GM11168 (cell line): ENCODE results near the gene MAST3.

ENCODE experiments used
- in situ Hi-C: fragments of 300-500 bp; cut with MboI; formaldehyde crosslinking; loops from one replicate; pipeline ENCODE4 v1.12.0; 2022; ENCODE audit warnings: low sequenced_read_pairs; ENCODE audit not compliant: unreplicated experiment

MAST3 gene

GRCh38 chr19:18097217-18097992 lies at the start of gene MAST3:
MAST3 (plus strand) TSS chr19:18097778; CDS start chr19:18097793, 15 bp downstream.
- in situ Hi-C loops = no loop called here

- in situ Hi-C loops = no loop called here
Observed at GRCh38 chr19:18049385-18049784, 48.2 kb upstream of the MAST3 start.

- in situ Hi-C loops = no loop called here
Observed at GRCh38 chr19:18051887-18052286, 45.7 kb upstream of the MAST3 start.

DNA sequence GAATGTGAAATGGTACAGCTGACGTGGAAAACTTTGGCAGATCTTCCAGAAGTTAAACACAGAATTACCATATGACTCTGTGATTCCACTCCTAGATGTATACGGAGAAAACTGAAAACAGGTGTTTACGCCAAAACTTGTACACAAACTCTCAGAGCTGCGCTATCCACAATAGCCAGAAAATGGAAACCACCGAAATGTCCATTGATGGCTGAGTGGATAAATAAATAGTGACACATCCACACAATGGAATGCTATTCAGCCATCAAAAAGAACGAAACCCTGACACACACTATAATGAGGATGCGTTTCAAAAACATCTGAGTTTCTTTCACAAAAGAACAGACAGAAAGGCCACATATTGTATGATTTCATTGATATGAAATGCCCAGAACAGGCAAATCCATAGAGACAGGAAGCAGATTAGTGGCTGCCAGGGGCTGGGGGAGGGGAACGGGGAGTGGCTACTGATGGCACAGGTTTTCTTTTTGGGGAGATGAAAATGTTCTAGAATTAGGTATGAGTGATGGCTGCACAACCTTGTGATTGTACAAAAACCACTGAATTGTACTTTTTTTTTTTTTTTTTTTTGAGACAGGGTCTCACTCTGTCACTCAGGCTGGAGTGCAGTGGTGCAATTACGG lies 43.9 kb upstream of the MAST3 start:
- in situ Hi-C loops = no loop called here

DNA sequence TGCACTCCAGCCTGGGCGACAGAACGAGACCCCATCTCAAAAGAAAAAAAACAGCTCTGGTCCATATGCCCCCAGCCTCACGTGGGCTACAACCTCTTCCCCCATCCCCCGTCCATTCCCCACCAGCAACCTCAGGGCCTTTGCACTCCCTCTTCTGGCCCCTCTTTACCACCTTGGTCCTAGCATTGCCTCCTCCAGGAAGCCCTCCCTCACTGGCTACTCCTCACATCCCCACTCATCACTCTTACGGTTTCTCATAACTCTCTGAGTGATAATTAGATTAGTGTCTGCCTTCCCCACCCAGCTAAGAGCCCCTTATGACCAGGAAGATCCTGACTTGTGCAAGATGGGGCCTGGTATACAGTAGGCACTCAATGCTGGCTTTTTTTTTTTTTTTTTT lies 41.6 kb upstream of the MAST3 start:
- in situ Hi-C loops = loop anchor here (5.0 kb wide), 1 partner anchor 49 kb away; the partner anchor contains the start of gene ARRDC2

DNA sequence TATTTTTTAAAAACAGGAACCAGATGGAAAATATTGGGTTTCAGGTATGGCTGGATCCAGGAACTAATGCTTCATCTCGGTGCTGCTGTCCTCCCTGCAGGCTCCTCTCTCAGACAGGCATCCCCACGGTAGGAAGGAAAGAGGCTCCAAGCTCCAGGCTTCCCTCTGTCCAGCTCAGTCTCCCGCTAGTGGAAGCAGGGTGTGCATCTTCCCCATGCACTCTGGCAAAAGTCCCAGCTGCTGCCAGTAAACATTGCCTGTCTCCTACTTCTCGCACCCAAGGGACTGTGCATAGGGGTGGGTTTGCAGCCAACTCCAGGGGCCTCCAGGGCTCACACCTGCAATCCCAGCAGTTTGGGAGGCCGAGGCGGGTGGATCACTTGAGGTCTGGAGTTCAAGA lies 40.0 kb upstream of the MAST3 start:
- in situ Hi-C loops = loop anchor here (5.0 kb wide), 1 partner anchor 50 kb away; the partner anchor contains the start of gene ARRDC2

DNA sequence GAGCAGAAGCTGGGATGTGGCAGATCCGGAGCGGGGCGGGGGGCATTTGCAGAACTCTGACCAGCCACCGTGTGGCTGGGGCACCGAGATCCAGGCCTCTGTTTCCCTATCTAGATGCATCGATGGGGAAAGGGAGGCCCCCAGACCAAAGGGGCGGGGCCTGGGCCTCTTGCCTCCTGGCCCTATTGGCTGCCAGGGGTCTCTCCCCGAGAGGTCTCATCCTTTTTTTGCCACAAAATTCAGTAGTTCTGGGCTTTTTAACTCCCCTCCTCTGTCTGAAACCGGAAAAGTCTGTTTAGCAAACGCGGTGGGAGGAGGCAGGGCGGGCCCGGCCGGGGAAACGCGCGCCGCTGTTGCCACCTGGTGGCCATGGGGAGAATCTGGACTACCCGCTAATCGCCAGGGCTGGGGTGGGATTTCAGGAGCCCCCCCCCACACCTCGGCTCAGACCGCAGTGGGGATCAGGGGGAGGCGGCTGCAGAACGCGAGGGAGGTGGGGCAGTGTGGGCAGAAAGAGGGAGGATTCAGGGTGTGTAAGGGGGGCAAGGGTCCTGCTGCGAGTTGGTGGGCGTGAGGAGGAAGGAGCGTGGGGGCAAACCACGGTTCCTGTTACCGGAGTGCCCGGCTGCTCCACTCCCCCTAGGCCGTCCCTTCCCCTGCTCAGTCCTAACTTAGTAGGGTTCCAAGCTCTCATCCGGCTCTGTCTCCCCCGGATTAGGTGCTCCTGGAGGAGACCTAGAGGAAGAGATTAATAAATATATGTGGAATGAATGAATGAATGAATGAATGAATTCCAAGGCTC lies 39.2 kb upstream of the MAST3 start:
- in situ Hi-C loops = loop anchor here (5.0 kb wide), 1 partner anchor 51 kb away; the partner anchor contains the start of gene ARRDC2

- in situ Hi-C loops = loop anchor here (5.0 kb wide), 1 partner anchor 52 kb away; the partner anchor contains the start of gene ARRDC2
Observed at GRCh38 chr19:18059297-18059696, 38.3 kb upstream of the MAST3 start.

DNA sequence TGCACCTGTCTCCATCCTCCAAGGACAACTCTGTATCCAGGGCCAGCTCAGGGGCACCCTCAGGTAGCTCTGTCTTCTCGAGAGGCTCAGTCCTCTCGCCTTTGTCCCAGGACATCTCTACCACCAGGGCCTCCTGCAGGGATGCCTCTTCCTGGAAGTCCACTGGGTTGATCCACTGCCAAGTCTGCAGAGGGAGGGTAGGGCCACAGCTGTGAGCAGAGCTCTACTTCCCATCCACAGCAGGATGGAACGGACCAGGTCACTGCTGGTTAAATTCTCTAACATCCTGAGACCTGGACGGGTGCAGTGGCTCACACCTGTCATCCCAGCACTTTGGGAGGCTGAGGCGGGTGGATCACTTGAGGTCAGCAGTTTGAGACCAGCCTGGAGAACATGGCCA lies 37.7 kb upstream of the MAST3 start:
- in situ Hi-C loops = loop anchor here (5.0 kb wide), 1 partner anchor 53 kb away; the partner anchor contains the start of gene ARRDC2

DNA sequence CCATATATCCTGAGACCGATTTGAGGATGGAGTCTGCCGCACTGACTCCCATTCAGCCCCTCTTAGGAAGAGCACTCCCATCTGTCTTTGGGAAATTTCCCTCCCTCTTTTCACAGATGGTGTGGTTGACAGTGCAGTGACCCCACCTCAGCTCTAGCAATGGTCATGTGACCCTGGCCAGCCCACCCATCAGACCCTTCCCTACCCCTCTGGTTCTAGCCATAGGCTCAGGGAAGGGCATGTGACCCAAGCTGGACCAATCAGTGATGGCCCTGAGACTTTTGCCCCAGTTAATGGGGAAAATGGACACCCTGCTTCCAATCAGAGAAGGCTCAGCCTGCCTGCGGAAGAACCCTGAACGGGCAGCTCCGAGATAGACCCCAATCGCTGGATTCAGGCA lies 37.1 kb upstream of the MAST3 start:
- in situ Hi-C loops = no loop called here

DNA sequence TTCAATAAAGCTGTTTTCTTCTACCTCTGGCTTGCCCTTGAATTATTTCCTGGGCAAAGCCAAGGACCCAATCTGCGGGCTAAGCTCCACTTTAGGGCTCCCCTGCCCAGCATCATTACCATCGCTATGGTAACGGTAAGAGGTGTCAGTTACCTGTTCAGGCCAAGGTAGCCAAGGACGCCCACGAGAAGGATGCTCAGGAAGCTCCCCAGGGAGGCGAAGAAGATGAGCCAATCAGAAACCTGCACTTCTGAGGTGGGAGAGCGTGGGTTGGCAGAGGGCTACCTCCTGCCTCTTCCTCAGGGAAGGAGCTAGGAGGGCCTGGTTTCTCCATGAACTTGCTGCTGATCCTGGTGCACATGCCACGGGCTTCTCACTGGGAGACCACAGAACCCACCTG lies 35.5 kb upstream of the MAST3 start:
- in situ Hi-C loops = no loop called here

GRCh38 chr19:18063463-18063862 lies 34.1 kb upstream of the MAST3 start:
- in situ Hi-C loops = no loop called here

GRCh38 chr19:18065173-18065495 lies 32.4 kb upstream of the MAST3 start:
- in situ Hi-C loops = no loop called here

GRCh38 chr19:18068395-18068794 lies 29.2 kb upstream of the MAST3 start:
- in situ Hi-C loops = no loop called here

- in situ Hi-C loops = no loop called here
Observed at GRCh38 chr19:18069383-18069782, 28.2 kb upstream of the MAST3 start.

- in situ Hi-C loops = no loop called here
Observed at GRCh38 chr19:18070181-18070580, 27.4 kb upstream of the MAST3 start.

DNA sequence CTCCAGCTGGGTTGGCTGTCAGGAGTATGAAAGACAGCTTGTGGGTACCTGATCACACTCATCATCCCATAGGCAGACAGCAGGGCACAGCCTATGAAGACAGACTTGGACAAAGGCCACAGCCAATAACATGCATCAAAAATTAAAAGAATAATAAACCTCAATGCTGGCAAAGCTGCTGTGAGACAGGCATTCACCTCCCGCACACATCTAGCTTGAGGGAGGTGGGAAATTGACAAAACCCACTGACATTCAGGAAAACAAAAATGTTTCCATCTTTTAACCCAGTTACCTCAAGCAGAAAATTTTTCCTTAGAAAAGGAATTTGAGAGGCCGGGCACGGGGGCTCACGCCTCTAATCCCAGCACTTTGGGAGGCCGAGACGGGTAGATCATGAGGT lies 25.2 kb upstream of the MAST3 start:
- in situ Hi-C loops = no loop called here

DNA sequence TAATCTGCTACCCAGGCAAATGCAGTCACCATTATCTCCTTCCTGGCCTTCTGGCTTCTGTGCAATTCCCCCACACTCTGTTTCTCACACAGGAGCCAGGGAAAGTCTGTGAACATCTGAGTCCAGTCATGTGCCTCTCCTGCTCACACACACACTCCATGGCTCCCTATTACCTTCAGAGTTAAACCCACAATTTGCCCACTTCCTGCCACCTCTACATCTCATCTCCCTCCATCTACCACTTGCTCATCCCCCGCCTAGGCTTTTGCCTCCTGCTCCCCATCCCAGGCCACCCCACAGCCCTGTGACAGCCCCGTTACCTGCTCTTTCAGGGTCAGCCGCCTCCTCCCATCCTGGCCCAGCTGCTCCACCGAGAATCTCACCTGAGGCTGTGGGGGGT lies 24.4 kb upstream of the MAST3 start:
- in situ Hi-C loops = no loop called here

GRCh38 chr19:18074192-18074591 lies 23.4 kb upstream of the MAST3 start:
- in situ Hi-C loops = no loop called here

DNA sequence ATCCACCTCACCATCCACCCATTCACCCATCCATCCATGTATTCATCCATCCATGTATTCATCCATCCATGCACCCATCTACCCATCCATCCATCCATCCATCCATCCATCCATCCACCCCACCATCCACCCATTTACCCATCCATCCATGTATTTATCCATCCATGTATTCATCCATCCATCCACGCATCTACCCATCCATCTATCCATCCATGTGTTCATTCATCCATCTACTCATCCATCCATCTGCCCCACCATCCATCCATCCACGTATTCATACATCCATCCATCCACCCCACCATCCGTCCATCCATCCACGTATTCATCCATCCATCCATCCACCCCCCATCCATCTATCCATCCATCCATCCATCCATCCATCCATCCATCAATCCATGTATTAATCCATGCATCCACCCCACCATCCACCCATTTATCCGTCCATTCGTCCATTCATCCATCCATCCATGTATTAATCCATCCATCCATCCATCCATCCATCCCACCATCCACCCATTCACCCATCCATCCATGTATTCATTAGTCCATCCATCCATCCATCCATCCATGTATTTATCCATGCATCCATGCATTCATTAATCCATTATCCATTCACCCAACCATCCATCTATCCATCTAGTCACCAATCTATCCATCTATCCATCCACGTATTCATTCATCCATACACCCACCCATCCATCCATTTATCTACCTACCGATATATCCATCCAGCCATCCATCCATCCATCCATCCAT lies 13.5 kb upstream of the MAST3 start:
- in situ Hi-C loops = no loop called here
